ENCODE results near the gene TMEM40. TPM values are rescaled to one million over a fixed set of nuclear protein-coding genes. Genes with fewer than 3 reads are reported as not detected.

Gene TMEM40, protein sequence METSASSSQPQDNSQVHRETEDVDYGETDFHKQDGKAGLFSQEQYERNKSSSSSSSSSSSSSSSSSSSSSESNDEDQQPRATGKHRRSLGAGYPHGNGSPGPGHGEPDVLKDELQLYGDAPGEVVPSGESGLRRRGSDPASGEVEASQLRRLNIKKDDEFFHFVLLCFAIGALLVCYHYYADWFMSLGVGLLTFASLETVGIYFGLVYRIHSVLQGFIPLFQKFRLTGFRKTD
- 10 to 100 TPM; 46.4 to 93.6 (median 50.7) TPM for total RNA-seq

GRCh38 chr3:12759097-12759679, at the start of gene TMEM40:
TSS of gene TMEM40 (minus strand) at chr3:12759259. CDS start at chr3:12749832, 9,427 bp downstream.
- no peak within 1 kb of the TSS for H3K4me3 ChIP-seq (ENCODE audit: low read depth, poor library complexity, severe bottlenecking)
- 49% methylated on average over 10 of the region's 10 CpGs for WGBS, 2 donors
- intact Hi-C loops (cut with DNase I; ENCODE audit: low total_unique reads), result no loop called here
- DNase-seq (ENCODE audit: low spot score in 2 of 2), result peak; percentile 54 to 87
- TF ChIP-seq, protein P1, sequence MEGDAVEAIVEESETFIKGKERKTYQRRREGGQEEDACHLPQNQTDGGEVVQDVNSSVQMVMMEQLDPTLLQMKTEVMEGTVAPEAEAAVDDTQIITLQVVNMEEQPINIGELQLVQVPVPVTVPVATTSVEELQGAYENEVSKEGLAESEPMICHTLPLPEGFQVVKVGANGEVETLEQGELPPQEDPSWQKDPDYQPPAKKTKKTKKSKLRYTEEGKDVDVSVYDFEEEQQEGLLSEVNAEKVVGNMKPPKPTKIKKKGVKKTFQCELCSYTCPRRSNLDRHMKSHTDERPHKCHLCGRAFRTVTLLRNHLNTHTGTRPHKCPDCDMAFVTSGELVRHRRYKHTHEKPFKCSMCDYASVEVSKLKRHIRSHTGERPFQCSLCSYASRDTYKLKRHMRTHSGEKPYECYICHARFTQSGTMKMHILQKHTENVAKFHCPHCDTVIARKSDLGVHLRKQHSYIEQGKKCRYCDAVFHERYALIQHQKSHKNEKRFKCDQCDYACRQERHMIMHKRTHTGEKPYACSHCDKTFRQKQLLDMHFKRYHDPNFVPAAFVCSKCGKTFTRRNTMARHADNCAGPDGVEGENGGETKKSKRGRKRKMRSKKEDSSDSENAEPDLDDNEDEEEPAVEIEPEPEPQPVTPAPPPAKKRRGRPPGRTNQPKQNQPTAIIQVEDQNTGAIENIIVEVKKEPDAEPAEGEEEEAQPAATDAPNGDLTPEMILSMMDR (IDR thresholded peaks at IDR 0.05), result no peak
- no peak for TF ChIP-seq POLR2A (IDR thresholded peaks at IDR 0.05)

GRCh38 chr3:12808587-12808986, 49.5 kb upstream of the TMEM40 start:
- no peak for TF ChIP-seq POLR2A (IDR thresholded peaks at IDR 0.05)
- no peak overlapping the region for H3K4me3 ChIP-seq (ENCODE audit: low read depth, poor library complexity, severe bottlenecking)
- WGBS, 2 donors, result 85% methylated on average over 2 of the region's 2 CpGs
- no peak for DNase-seq (ENCODE audit: low spot score in 2 of 2)
- intact Hi-C loops (cut with DNase I; ENCODE audit: low total_unique reads), result no loop called here

- DNase-seq (ENCODE audit: low spot score in 2 of 2), result no peak
- intact Hi-C loops (cut with DNase I; ENCODE audit: low total_unique reads), result no loop called here
- TF ChIP-seq POLR2A (IDR thresholded peaks at IDR 0.05), result no peak
- TF ChIP-seq, protein P1 (IDR thresholded peaks at IDR 0.05), result no peak
- 79% methylated on average over 7 of the region's 7 CpGs for WGBS, 2 donors
- H3K4me3 ChIP-seq (ENCODE audit: low read depth, poor library complexity, severe bottlenecking), result no peak overlapping the region
Observed at GRCh38 chr3:12807601-12808359, 48.7 kb upstream of the TMEM40 start.

- 96 to 98% methylated on average over 9 of the region's 9 CpGs for WGBS, 2 donors
- intact Hi-C loops (cut with DNase I; ENCODE audit: low total_unique reads), result no loop called here
- no peak overlapping the region for H3K4me3 ChIP-seq (ENCODE audit: low read depth, poor library complexity, severe bottlenecking)
- TF ChIP-seq, protein P1 (IDR thresholded peaks at IDR 0.05), result no peak
- no peak for TF ChIP-seq POLR2A (IDR thresholded peaks at IDR 0.05)
- DNase-seq (ENCODE audit: low spot score in 2 of 2), result no peak
Observed at GRCh38 chr3:12807066-12807465, 48.0 kb upstream of the TMEM40 start.

GRCh38 chr3:12803371-12803770, 44.3 kb upstream of the TMEM40 start:
- DNase-seq (ENCODE audit: low spot score in 2 of 2), result no peak
- no peak overlapping the region for H3K4me3 ChIP-seq (ENCODE audit: low read depth, poor library complexity, severe bottlenecking)
- 96 to 98% methylated on average over 12 of the region's 12 CpGs for WGBS, 2 donors
- TF ChIP-seq, protein P1 (IDR thresholded peaks at IDR 0.05), result no peak
- TF ChIP-seq POLR2A (IDR thresholded peaks at IDR 0.05), result no peak
- intact Hi-C loops (cut with DNase I; ENCODE audit: low total_unique reads), result no loop called here
